Hepatocyte (in vitro differentiated cells): Measurements from ENCODE around the gene CFHR2.
"Not testable (repeated sequence)": the region's sequence is repeated elsewhere in the genome, so short reads cannot be mapped to it uniquely, and the experiment has no call there.

Experiments
- CTCF ChIP-seq: fragments of 200-600 bp; sonication (generic); IDR thresholded peaks from 2 replicates; pipeline ENCODE4 v1.5.1; 2016; ENCODE audit warnings: antibody characterized with exemption, mild to moderate bottlenecking; ENCODE audit not compliant: poor library complexity
- EZH2 ChIP-seq: fragments of 200-600 bp; sonication (generic); IDR thresholded peaks from 2 replicates; pipeline ENCODE4 v1.6.1; 2016; ENCODE audit warnings: antibody characterized with exemption, mild to moderate bottlenecking, borderline replicate concordance

- not testable (repeated sequence) for TF ChIP-seq CTCF, EZH2
Measured at GRCh38 chr1:196941474-196941873, 2.1 kb upstream of the CFHR2 start.
